Stimulated activated CD4-positive, alpha-beta T cell treated with anti-CD3 and anti-CD28 coated beads, TNF-alpha, amount 100 ng/mL, for 48 hours (primary cell): ENCODE results near the gene PAX2.

ENCODE experiments used
- DNase-seq, 3 donors: peaks; one replicate each; pipeline ENCODE4 v3.0.0-alpha.2; 2020; ENCODE audit warnings: low read depth in 3 of 3

Gene PAX2

GRCh38 chr10:100739517-100740368, 5.6 kb upstream of the PAX2 start:
- DNase-seq = no peak

GRCh38 chr10:100740476-100741377, 4.7 kb upstream of the PAX2 start:
- no peak for DNase-seq

- DNase-seq = no peak
These were observed 3.9 kb upstream of the PAX2 start for GRCh38 chr10:100741378-100742075.

- no peak for DNase-seq
These were observed 3.2 kb upstream of the PAX2 start for GRCh38 chr10:100742076-100742771.

- no peak for DNase-seq
These were observed 2.4 kb upstream of the PAX2 start for GRCh38 chr10:100742936-100743335.

GRCh38 chr10:100743626-100744135, 1.7 kb upstream of the PAX2 start:
- no peak for DNase-seq

GRCh38 chr10:100744136-100744986, 1.0 kb upstream of the PAX2 start:
- DNase-seq = no peak

- no peak for DNase-seq
These were observed 751 bp downstream of the PAX2 start for GRCh38 chr10:100745882-100746783.

GRCh38 chr10:100746784-100747455, 1.5 kb downstream of the PAX2 start:
- DNase-seq = no peak

GRCh38 chr10:100747456-100748230, 2.3 kb downstream of the PAX2 start:
- DNase-seq = no peak

GRCh38 chr10:100748231-100749058, 3.1 kb downstream of the PAX2 start:
- no peak for DNase-seq

- no peak for DNase-seq
These were observed 3.6 kb downstream of the PAX2 start for GRCh38 chr10:100749059-100749308.

GRCh38 chr10:100749309-100750217, 4.2 kb downstream of the PAX2 start:
- no peak for DNase-seq

GRCh38 chr10:100750291-100751210, 5.2 kb downstream of the PAX2 start:
- no peak for DNase-seq
